Muscle of back (tissue), 11 donors: ENCODE results near the gene HOMER3. TPM values are rescaled to one million over a fixed set of nuclear protein-coding genes. Genes with fewer than 3 reads are reported as not detected.

Experiments
- DNase-seq, 3 donors: peaks; one replicate each; pipeline versions ENCODE4 v3.0.0 to v3.0.0-alpha.2; 2013
- polyA plus RNA-seq, 10 donors: library from polyadenylated mRNA; unstranded; fragments of 120-200 nt; gene quantifications; one replicate each; pipeline ENCODE4 v1.2.1, GENCODE V29; 2013; ENCODE audit not compliant: insufficient read length in 10 of 10

Gene HOMER3
- polyA plus RNA-seq, 10 donors = 56.0 to 77.6 (median 63.5) TPM

DNA sequence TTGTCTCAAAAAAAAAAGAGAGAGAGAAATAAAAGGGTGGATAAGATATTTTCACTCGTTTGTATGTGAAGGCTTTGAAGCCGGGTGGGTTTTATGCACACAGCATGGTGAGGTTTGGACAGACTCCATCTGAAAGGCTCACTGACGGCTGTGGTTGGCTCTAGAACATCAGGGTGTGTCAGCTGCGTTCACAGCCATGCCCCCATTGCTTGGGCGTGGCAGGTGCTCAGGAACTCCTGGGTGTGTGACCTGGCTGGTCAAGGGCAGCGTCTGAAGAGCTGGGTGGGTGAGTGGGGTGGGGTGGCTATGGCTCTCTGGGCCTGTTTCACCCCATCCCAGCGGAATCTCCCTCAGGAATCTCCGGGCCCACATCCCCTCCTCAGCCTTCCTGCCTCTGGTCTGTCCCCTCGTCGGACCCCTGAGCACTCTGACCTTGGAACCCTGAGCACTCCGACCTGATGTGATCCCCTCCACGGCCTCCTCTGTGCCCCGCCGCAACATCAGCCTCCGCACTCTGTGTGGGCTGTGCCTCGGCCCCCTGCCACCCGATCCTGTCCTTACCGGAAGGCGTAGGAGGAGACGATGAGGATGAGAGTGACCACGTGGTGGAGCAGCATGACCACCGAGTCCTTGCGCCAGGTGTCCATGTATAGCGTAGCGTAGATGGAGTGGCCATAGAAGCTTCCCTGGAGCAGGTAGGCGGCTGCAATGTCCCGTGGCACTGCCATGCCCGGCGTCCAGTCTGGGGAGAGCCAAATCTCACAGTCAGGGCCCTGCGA is 57.3 kb downstream of the HOMER3 start:
- no peak for DNase-seq

DNA sequence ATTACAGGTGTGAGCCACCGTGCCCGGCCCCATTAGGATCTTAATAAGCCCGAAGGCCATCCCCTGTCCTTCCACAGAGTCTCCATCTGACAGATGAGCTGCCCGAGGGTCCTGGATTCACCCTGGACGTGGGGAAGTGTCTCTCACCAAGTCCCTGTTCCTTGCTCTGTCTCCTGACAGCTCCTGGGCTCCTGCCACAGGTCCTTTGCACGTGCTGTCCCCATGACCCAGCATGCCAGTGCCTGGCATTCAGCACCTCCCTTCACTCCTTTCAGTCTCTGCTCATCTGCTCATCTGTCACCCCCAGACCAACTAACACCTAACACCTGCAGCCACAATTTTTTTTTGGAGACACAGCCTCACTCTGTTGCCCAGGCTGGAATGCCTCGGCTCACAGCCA is 59.5 kb downstream of the HOMER3 start:
- no peak for DNase-seq

DNA sequence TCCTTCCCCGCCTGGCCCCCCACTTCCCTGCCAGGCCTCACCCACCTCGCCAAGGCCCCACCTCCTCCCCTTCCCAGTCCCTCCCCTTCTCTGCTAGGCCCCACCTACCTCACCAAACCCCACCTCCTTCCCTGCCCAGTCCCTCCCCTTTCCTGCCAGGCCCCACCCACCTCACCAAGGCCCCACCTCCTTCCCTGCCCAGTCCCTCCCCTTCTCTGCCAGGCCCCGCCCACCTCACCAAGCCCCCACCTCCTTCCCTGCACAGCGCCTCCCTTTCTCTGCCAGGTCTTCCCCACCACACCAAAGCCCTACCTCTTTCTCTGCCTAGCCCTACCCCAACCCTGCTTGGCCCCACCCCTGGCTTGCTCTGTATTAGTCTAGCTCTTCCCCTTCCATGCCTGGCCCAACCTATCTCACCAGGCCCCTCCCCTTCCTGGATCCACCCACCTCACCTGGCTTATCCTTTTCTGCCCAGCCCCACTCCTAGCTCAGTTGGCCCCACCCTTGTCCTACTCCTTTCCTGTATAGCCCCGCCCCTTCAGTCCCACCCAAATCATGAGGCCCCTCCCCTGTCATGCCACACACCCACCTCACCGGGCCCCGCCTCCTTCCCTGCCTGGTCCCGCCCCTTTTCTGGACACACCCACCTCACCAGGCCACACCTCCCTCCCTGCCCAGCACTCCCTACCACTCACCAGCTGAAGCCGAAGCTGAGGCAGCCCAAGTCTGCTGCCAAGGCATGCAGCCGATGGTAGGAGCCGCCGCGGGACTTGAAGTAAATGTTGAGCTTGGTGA is 61.2 kb downstream of the HOMER3 start:
- DNase-seq = no peak

Other genes starting within 250 kb of the HOMER3 start
- 10 to 100 TPM in 6 of 10 donors, 1 to 10 TPM in 2, under 1 TPM in 2; 0.41 to 22.5 (median 10.9) TPM for gene COMP, start 149.9 kb downstream of the HOMER3 start, polyA plus RNA-seq
- 10 to 100 TPM; 27.4 to 43.7 (median 35.2) TPM for gene UPF1, start 109.3 kb downstream of the HOMER3 start, polyA plus RNA-seq
- gene CERS1, start 45.1 kb downstream of the HOMER3 start, polyA plus RNA-seq = 10 to 100 TPM; 26.8 to 36.8 (median 32.0) TPM
- 100 to 1,000 TPM in 1 of 10 donors, 10 to 100 TPM in 9; 60.4 to 102 (median 78.4) TPM for gene COPE, start 21.8 kb downstream of the HOMER3 start, polyA plus RNA-seq
- 10 to 100 TPM; 27.4 to 45.6 (median 35.3) TPM for gene DDX49, start 21.5 kb downstream of the HOMER3 start, polyA plus RNA-seq
- 10 to 100 TPM; 45.5 to 96.1 (median 58.4) TPM for gene SUGP2, start 92.3 kb upstream of the HOMER3 start, polyA plus RNA-seq
- 10 to 100 TPM; 20.5 to 33.1 (median 29.5) TPM for gene ARMC6, start 92.4 kb upstream of the HOMER3 start, polyA plus RNA-seq
- gene SLC25A42, start 122.8 kb upstream of the HOMER3 start, polyA plus RNA-seq = 10 to 100 TPM in 2 of 10 donors, 1 to 10 TPM in 8; 7.5 to 10.7 (median 9.3) TPM
- 10 to 100 TPM; 16.8 to 26.9 (median 21.5) TPM for gene TMEM161A, start 197.3 kb upstream of the HOMER3 start, polyA plus RNA-seq
- gene MEF2B, start 229.0 kb upstream of the HOMER3 start, polyA plus RNA-seq = 1 to 10 TPM in 7 of 10 donors, under 1 TPM in 3; 0.71 to 2.3 (median 1.2) TPM